Endothelial cell of umbilical vein (primary cell): ENCODE data around the gene CNPY1. TPM values are rescaled to one million over a fixed set of nuclear protein-coding genes. Genes with fewer than 3 reads are reported as not detected.

ENCODE experiments used
- BruUV-seq: library from RNA; stranded (reverse); fragments of 400-500 nt; replicated peaks from 2 replicates; lab custom pipeline; 2021; lab: Mats Ljungman, UMichigan
- CTCF ChIA-PET: fragments of 300-600, 350-600 bp; sonication (Branson Sonifier 250); formaldehyde crosslinking; loops from one replicate; lab custom pipeline; 2021; ENCODE audit warnings: antibody characterized with exemption, inconsistent platforms; lab: Charles Lee
- POLR2A ChIA-PET: fragments of 300-600, 350-600 bp; sonication (Branson Sonifier 250); formaldehyde crosslinking; loops from one replicate; lab custom pipeline; 2021; ENCODE audit warnings: antibody characterized with exemption, inconsistent platforms; lab: Charles Lee
- DNase-seq: peaks from one replicate; pipeline ENCODE4 v3.0.0-alpha.2; 2011; ENCODE audit warnings: low read depth, low spot score
- FAIRE-seq: peaks from 2 replicates; lab custom pipeline; 2011; peaks lifted over from hg19 to GRCh38; lab: Jason Lieb, UNC
- H2AFZ ChIP-seq: 2 replicates; pipeline ENCODE4 v1.6.0; 2012; ENCODE audit warnings: low read depth, low read length, control low read depth, inconsistent platforms
- H3K27ac ChIP-seq: 2 replicates; pipeline ENCODE4 v1.5.1; 2011; ENCODE audit warnings: low read depth, mild to moderate bottlenecking, control low read depth, low read length, moderate library complexity; ENCODE audit not compliant: insufficient read depth
- H3K27me3 ChIP-seq, 2 experiments: 2 replicates each; pipeline versions ENCODE4 v1.6.0 to v1.6.1; 2011; ENCODE audit warnings: low read length in 2 of 2, mixed read lengths in 1 of 2; ENCODE audit not compliant: control insufficient read depth in 2 of 2, insufficient read depth in 2 of 2
- H3K36me3 ChIP-seq, 2 experiments: 2 replicates in 1 of 2; 3 replicates in 1 of 2; pipeline ENCODE4 v1.5.1; 2011; ENCODE audit warnings: low read length in 2 of 2, mild to moderate bottlenecking in 1 of 2, moderate library complexity in 1 of 2; ENCODE audit not compliant: control insufficient read depth in 2 of 2, insufficient read depth in 2 of 2; ENCODE audit errors: extremely low read depth in 1 of 2
- H3K4me1 ChIP-seq: 3 replicates; pipeline ENCODE4 v1.5.1; 2011; ENCODE audit warnings: mild to moderate bottlenecking, low read length; ENCODE audit not compliant: control insufficient read depth, insufficient read depth; ENCODE audit errors: extremely low read depth
- H3K4me2 ChIP-seq: 2 replicates; pipeline ENCODE4 v1.6.1; 2011; ENCODE audit warnings: low read length, control low read depth, mixed read lengths; ENCODE audit not compliant: insufficient read depth
- H3K4me3 ChIP-seq, 3 experiments: fragments of 200-600 bp in 1 of 3; sonication (generic), shearing (Covaris generic) in 1 of 3; replicated peaks in 1 of 3; 2 replicates each; pipeline ENCODE4 v1.5.1; 2011 to 2016; ENCODE audit warnings: control low read depth in 3 of 3, low read length in 3 of 3, mild to moderate bottlenecking in 2 of 3, inconsistent platforms in 1 of 3, low read depth in 1 of 3, moderate library complexity in 1 of 3; ENCODE audit not compliant: insufficient read depth in 1 of 3
- H3K79me2 ChIP-seq: 2 replicates; pipeline ENCODE4 v1.6.0; 2012; ENCODE audit warnings: low read length, inconsistent platforms; ENCODE audit not compliant: control insufficient read depth, insufficient read depth
- H3K9ac ChIP-seq: replicated peaks from 2 replicates; pipeline ENCODE3; 2011; ENCODE audit warnings: low read length, control low read depth; ENCODE audit not compliant: insufficient read depth; ENCODE audit errors: extremely low read depth
- H3K9me1 ChIP-seq: replicated peaks from 3 replicates; pipeline ENCODE4 v1.6.0; 2011; ENCODE audit warnings: mild to moderate bottlenecking, low read length; ENCODE audit not compliant: control insufficient read depth, insufficient read depth; ENCODE audit errors: extremely low read depth
- H3K9me3 ChIP-seq: replicated peaks from 2 replicates; pipeline ENCODE4 v1.5.1; 2012; ENCODE audit warnings: low read length, inconsistent platforms; ENCODE audit not compliant: control insufficient read depth, insufficient read depth
- H4K20me1 ChIP-seq: replicated peaks from 2 replicates; pipeline ENCODE3; 2011; ENCODE audit warnings: mild to moderate bottlenecking, low read length; ENCODE audit not compliant: control insufficient read depth, insufficient read depth; ENCODE audit errors: extremely low read depth
- EZH2 ChIP-seq: IDR thresholded peaks from 2 replicates; pipeline ENCODE4 v1.6.1; 2012; ENCODE audit warnings: borderline replicate concordance, low read depth, mild to moderate bottlenecking, moderate library complexity, low read length, inconsistent platforms; ENCODE audit not compliant: severe bottlenecking
- FOS ChIP-seq: IDR thresholded peaks from 2 replicates; pipeline ENCODE4 v1.6.1; 2011; ENCODE audit warnings: mild to moderate bottlenecking, low read length, moderate library complexity, borderline replicate concordance; ENCODE audit not compliant: insufficient read depth
- GATA2 ChIP-seq: IDR thresholded peaks from 2 replicates; pipeline ENCODE4 v1.7.0; 2011; ENCODE audit warnings: low read depth, mild to moderate bottlenecking, moderate library complexity, mixed read lengths, low read length; ENCODE audit not compliant: insufficient read length, insufficient read depth
- JUN ChIP-seq: IDR thresholded peaks from 2 replicates; pipeline ENCODE4 v1.6.1; 2011; ENCODE audit warnings: borderline replicate concordance, low read depth; ENCODE audit not compliant: insufficient read length, insufficient read depth
- MYC ChIP-seq: IDR thresholded peaks from one replicate; pipeline ENCODE4 v1.6.1; 2011; ENCODE audit warnings: mild to moderate bottlenecking, low read depth, low read length
- POLR2A ChIP-seq: IDR thresholded peaks from 2 replicates; pipeline ENCODE4 v1.6.1; 2012; ENCODE audit warnings: low read depth, mild to moderate bottlenecking, control low read depth, low read length
- POLR2AphosphoS5 ChIP-seq: IDR thresholded peaks from 2 replicates; pipeline ENCODE4 v1.6.1; 2012; ENCODE audit warnings: low read depth, mild to moderate bottlenecking, control low read depth, low read length, moderate library complexity; ENCODE audit not compliant: insufficient read depth
- dilution Hi-C: fragments of 300-500 bp; cut with MboI; formaldehyde crosslinking; loops from one replicate; pipeline ENCODE4 v1.15.0; 2019; ENCODE audit warnings: low sequenced_read_pairs; ENCODE audit not compliant: extremely low pct_ligation_motif_present
- intact Hi-C: fragments of 100-400 bp; cut with micrococcal nuclease; formaldehyde crosslinking; loops from one replicate; pipeline ENCODE4 v1.10.0; 2022
- polyA plus RNA-seq, 4 experiments: library from polyadenylated mRNA; depleted of rRNA in 3 of 4; stranded (reverse) in 3 of 4; unstranded in 1 of 4; fragments of >200 nt; gene quantifications; 2 replicates each; pipeline versions ENCODE4 v1.2.1 to v1.2.3, GENCODE V29; 2011 to 2012; ENCODE audit warnings: missing spikeins in 1 of 4
- total RNA-seq: library from RNA; stranded (reverse); gene quantifications from 2 replicates; pipeline ENCODE4 v1.2.3, GENCODE V29; 2021
- TF ChIP-seq, protein P1 (sequence below): IDR thresholded peaks from 2 replicates; pipeline ENCODE4 v1.6.1; 2011; ENCODE audit not compliant: insufficient read depth, insufficient read length
- TF ChIP-seq, protein P2 (sequence below), 2 donors: IDR thresholded peaks; 1 replicate in 1 of 2; 2 replicates in 1 of 2; pipeline ENCODE4 v1.5.1; 2011; ENCODE audit warnings: low read length in 2 of 2, mild to moderate bottlenecking in 2 of 2, moderate library complexity in 2 of 2, control low read depth in 1 of 2, inconsistent platforms in 1 of 2, low read depth in 1 of 2; ENCODE audit not compliant: insufficient read depth in 1 of 2; ENCODE audit errors: extremely low read depth in 1 of 2

Gene CNPY1
- total and polyA plus RNA-seq, 2 donors (not counting 3 experiments of a cell fraction or from before 2014, with no cell fraction given) = not detected

DNA sequence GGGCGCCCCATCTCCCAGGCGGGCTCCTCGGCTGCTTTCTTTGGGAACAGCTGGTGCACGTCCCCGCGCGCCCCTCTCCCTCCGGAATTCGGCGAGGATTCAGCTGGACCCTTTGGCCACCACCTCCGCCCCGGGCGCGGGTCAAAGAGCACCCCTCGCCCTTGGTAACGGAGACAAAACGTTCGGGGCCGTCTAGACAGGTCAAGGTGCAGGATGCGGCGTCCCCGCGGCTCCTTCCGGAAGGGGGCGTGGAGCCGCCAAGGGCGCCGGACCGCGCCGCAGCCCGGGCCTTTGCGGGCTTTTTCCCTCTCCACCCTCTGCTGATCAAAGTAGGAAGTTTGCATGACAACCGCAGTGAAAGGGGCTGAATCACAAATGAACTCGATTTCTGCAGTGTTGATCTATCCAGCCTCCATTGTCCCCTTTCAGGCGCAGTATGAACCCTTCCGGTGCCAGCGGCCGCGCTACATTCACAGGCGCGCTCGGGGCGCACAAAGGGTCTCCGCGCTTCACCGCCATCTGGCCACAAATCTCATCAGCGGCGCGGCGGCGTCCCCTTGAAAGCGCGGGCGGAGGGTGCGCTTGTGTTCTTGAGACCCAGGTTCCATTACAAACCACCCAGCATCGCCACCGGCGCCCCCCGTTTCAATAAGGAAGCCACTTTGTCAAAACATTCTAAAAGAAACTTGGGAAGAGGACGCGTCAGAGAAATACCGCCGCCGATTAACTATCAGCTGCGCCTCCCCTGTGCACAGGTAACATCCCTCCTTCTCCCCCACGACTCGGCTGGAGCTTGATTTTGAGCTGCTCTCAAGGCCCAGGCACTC lies 36.4 kb downstream of the CNPY1 start:
- Histone ChIP-seq H2AFZ (no peak overlapping the region), H3K36me3 (no peaks in the 10 kb centered on the region), H3K4me1 (no peaks in the 10 kb centered on the region), H3K9me1 (no peaks in the 10 kb centered on the region), H3K9ac (no peak overlapping the region), H3K79me2 (no peaks in the 10 kb centered on the region), H3K27ac (no peak overlapping the region), H4K20me1 (no peaks in the 10 kb centered on the region), H3K4me3 (no peak overlapping the region), H3K9me3 (no peaks in the 10 kb centered on the region), H3K4me2 (no peak overlapping the region), H3K27me3 (peaks cover 45 to 81% of the 10 kb centered on the region in 2 experiments)
- DNase-seq (no peak), FAIRE-seq (no peak)
- ChIA-PET POLR2A (no interaction called here), CTCF (interaction anchor here (1.3 kb wide), 1 partner anchor 28 kb away, joined by 4 read pairs; no protein-coding TSS in a partner anchor)
- no TSS peak for BruUV-seq
- intact Hi-C loops = loop anchor here (5.0 kb wide), 1 partner anchor 48 kb away; no protein-coding TSS in a partner anchor
- TF ChIP-seq EZH2 = peak; percentile 32
- no peak for TF ChIP-seq JUN
- dilution Hi-C loops = no loop called here

DNA sequence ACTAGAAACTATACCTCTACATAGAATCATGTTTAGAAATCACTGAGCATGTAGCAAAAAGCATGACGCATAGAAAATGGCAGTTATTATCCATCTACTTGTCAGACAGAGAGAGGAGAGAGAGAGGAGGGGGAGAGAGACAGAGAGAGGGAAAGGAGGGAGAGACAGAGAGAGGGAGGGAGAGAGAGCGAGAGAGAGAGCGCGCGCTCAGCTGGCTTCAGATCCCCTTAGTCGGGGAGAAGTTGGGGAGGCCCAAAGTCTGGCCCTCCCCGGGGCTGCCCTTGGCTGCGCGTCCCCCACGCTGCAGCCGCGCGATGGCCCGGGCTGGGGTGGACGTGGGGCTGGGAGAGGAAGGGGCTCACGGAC lies 37.0 kb downstream of the CNPY1 start:
- DNase-seq (no peak), FAIRE-seq (no peak)
- no peaks in the 10 kb centered on the region for H3K9me1 ChIP-seq
- no peak overlapping the region for H3K9ac ChIP-seq
- CTCF ChIA-PET = interaction anchor here (1.0 kb wide), 1 partner anchor 129 kb away, joined by 3 read pairs; no protein-coding TSS in a partner anchor
- TF ChIP-seq POLR2A (no peak), JUN (no peak), FOS (no peak), GATA2 (no peak), POLR2AphosphoS5 (no peak), EZH2 (no peak), MYC (no peak)
- TF ChIP-seq, protein P1, sequence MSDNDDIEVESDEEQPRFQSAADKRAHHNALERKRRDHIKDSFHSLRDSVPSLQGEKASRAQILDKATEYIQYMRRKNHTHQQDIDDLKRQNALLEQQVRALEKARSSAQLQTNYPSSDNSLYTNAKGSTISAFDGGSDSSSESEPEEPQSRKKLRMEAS = no peak
- TF ChIP-seq, protein P2, sequence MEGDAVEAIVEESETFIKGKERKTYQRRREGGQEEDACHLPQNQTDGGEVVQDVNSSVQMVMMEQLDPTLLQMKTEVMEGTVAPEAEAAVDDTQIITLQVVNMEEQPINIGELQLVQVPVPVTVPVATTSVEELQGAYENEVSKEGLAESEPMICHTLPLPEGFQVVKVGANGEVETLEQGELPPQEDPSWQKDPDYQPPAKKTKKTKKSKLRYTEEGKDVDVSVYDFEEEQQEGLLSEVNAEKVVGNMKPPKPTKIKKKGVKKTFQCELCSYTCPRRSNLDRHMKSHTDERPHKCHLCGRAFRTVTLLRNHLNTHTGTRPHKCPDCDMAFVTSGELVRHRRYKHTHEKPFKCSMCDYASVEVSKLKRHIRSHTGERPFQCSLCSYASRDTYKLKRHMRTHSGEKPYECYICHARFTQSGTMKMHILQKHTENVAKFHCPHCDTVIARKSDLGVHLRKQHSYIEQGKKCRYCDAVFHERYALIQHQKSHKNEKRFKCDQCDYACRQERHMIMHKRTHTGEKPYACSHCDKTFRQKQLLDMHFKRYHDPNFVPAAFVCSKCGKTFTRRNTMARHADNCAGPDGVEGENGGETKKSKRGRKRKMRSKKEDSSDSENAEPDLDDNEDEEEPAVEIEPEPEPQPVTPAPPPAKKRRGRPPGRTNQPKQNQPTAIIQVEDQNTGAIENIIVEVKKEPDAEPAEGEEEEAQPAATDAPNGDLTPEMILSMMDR (IDR thresholded peaks at IDR 0.05; ENCODE audit: extremely low read depth in 1 of 2, insufficient read depth in 1 of 2, low read depth in 1 of 2, low read length in 2 of 2) = no peak
- H3K79me2 ChIP-seq = no peaks in the 10 kb centered on the region
- no TSS peak for BruUV-seq
- intact Hi-C loops (no loop called here), dilution Hi-C loops (no loop called here)
- no peaks in the 10 kb centered on the region for H3K9me3 ChIP-seq
- H3K27ac ChIP-seq = no peak overlapping the region
- no peaks in the 10 kb centered on the region for H3K36me3 ChIP-seq
- peaks cover 49 to 85% of the 10 kb centered on the region in 2 experiments for H3K27me3 ChIP-seq
- no peaks in the 10 kb centered on the region for H4K20me1 ChIP-seq
- no peak overlapping the region for H2AFZ ChIP-seq
- no peaks in the 10 kb centered on the region for H3K4me1 ChIP-seq
- H3K4me3 ChIP-seq = no peak overlapping the region
- POLR2A ChIA-PET = no interaction called here
- no peak overlapping the region for H3K4me2 ChIP-seq
